ENCODE results near the gene TBC1D22A.

The TBC1D22A gene

DNA sequence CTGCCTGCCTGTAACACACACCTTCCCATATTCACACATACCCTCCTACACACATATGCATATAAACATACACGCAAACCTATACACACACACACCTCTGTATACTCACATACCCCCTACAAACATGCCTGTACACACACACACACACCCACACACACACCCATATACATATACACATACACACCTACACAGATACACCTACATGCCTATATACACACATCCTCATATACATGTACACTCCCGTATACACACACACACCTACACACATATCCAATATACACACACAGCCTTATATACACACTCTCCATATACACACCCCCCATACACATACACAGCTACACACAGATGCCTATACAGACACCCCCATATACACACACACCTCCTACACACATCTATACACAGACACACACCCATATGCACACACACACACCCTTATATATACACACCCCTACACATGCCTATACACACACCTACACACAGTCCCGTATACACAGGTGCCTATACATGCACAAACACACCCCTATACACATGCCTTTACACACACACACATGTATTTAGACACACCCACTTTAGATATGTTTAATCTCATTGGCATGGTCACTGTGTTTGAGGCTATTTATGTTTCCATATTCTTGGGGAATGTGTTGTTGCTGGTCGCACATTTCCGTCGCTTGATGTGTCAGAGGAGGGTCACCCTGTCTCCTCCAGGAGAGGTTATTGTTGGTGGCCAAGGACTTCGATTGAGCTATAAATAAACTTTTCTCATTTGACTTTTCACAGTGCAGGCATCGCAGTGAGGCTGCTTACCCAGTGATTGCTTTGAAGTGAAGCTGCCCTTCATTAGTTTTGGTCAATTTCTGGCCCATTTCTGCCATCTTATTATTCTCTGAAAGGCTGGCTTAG is 243.3 kb downstream of the TBC1D22A start:
- no peak overlapping the region for H3K27ac ChIP-seq (ENCODE audit: low read depth, low read length)
- no peaks in the 10 kb centered on the region for H3K27me3 ChIP-seq (ENCODE audit: control insufficient read depth in 1 of 2, insufficient read depth in 2 of 2, low read length in 2 of 2)
- H3K4me1 ChIP-seq (ENCODE audit: control insufficient read depth in 1 of 2, insufficient read depth in 2 of 2, low read length in 2 of 2), result no peaks in the 10 kb centered on the region
- H3K36me3 ChIP-seq (ENCODE audit: control insufficient read depth in 1 of 2, insufficient read depth in 2 of 2, low read length in 2 of 2), result peaks cover 10 to 50% of the 10 kb centered on the region in 2 donors
- H3K4me3 ChIP-seq (ENCODE audit: low read depth in 1 of 2, low read length in 2 of 2), result no peak overlapping the region
- no peak overlapping the region for H3K9ac ChIP-seq (ENCODE audit: low read depth in 1 of 2, low read length in 2 of 2)
- H3K9me3 ChIP-seq (ENCODE audit: control insufficient read depth in 1 of 2, low read length in 2 of 2), result no peaks in the 10 kb centered on the region

DNA sequence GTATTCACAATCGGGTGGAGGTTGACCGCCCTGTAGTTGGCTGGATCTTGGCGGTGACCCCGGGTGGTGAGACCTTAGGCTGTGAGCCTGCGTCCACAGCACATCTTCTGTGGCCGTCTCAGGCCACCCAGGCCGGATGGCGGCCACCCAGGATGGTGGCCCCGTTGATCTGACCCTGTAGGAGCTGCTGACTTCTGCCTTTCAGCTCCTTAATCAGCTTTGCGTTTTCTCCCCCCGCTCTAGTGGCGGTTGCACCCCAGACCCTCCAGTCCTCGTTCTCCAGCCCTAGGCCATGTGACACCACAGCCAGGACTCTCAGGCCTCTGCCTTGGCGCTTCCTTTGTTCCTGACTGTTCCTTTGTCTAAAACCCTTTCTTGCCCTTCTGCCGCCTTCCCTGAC is 244.0 kb downstream of the TBC1D22A start:
- H3K4me1 ChIP-seq (ENCODE audit: control insufficient read depth in 1 of 2, insufficient read depth in 2 of 2, low read length in 2 of 2), result no peaks in the 10 kb centered on the region
- H3K36me3 ChIP-seq (ENCODE audit: control insufficient read depth in 1 of 2, insufficient read depth in 2 of 2, low read length in 2 of 2), result peaks cover 10 to 50% of the 10 kb centered on the region in 2 donors
- H3K4me3 ChIP-seq (ENCODE audit: low read depth in 1 of 2, low read length in 2 of 2), result no peak overlapping the region
- no peak overlapping the region for H3K9ac ChIP-seq (ENCODE audit: low read depth in 1 of 2, low read length in 2 of 2)
- no peaks in the 10 kb centered on the region for H3K9me3 ChIP-seq (ENCODE audit: control insufficient read depth in 1 of 2, low read length in 2 of 2)
- no peaks in the 10 kb centered on the region for H3K27me3 ChIP-seq (ENCODE audit: control insufficient read depth in 1 of 2, insufficient read depth in 2 of 2, low read length in 2 of 2)
- no peak overlapping the region for H3K27ac ChIP-seq (ENCODE audit: low read depth, low read length)

DNA sequence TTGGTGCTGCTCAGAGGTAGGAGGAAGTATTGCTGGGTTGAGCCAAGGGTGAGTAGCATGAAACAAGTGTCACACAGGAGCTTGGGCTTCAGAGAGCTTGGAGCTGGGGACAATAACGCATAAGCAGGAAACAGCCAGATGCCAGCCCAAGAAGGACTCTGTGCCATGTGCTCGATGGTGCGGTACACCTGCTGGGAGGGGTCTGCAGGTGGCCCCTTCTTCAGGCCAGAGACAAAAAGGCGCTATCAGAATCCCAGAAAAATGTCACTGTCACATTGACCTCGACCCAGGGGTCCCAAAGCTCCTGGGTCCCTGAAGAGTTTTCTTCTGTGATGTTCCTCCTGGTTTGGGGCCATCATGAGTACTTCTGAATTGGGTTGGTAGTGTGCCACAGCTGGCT is 244.4 kb downstream of the TBC1D22A start:
- no peaks in the 10 kb centered on the region for H3K27me3 ChIP-seq (ENCODE audit: control insufficient read depth in 1 of 2, insufficient read depth in 2 of 2, low read length in 2 of 2)
- H3K36me3 ChIP-seq (ENCODE audit: control insufficient read depth in 1 of 2, insufficient read depth in 2 of 2, low read length in 2 of 2), result peaks cover 10 to 50% of the 10 kb centered on the region in 2 donors
- H3K9ac ChIP-seq (ENCODE audit: low read depth in 1 of 2, low read length in 2 of 2), result no peak overlapping the region
- no peak overlapping the region for H3K4me3 ChIP-seq (ENCODE audit: low read depth in 1 of 2, low read length in 2 of 2)
- H3K4me1 ChIP-seq (ENCODE audit: control insufficient read depth in 1 of 2, insufficient read depth in 2 of 2, low read length in 2 of 2), result no peaks in the 10 kb centered on the region
- no peaks in the 10 kb centered on the region for H3K9me3 ChIP-seq (ENCODE audit: control insufficient read depth in 1 of 2, low read length in 2 of 2)
- H3K27ac ChIP-seq (ENCODE audit: low read depth, low read length), result no peak overlapping the region

DNA sequence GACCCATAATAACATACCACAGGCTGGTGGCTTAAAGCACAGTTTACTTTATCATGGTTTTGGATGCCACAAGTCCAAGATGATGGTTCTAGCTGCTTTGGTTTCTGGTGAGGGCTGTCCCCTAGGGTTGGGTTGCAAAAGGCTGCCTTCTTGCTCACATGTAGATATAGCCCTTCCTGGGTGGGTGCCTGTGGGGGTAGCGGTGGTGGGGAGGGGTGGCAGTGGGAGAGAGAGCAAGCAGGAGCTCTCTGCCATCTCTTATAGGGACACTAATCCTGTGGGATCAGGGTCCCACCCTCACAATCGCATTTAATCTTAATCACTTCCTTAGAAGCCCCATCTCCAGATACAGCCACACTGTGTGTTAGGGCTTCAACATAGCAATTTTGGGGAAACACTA is 245.0 kb downstream of the TBC1D22A start:
- Histone ChIP-seq H3K9ac (ENCODE audit: low read depth in 1 of 2, low read length in 2 of 2) (no peak overlapping the region), H3K36me3 (ENCODE audit: control insufficient read depth in 1 of 2, insufficient read depth in 2 of 2, low read length in 2 of 2) (peaks cover 10 to 50% of the 10 kb centered on the region in 2 donors), H3K9me3 (ENCODE audit: control insufficient read depth in 1 of 2, low read length in 2 of 2) (no peaks in the 10 kb centered on the region), H3K4me3 (ENCODE audit: low read depth in 1 of 2, low read length in 2 of 2) (no peak overlapping the region), H3K27ac (ENCODE audit: low read depth, low read length) (no peak overlapping the region), H3K27me3 (ENCODE audit: control insufficient read depth in 1 of 2, insufficient read depth in 2 of 2, low read length in 2 of 2) (no peaks in the 10 kb centered on the region), H3K4me1 (ENCODE audit: control insufficient read depth in 1 of 2, insufficient read depth in 2 of 2, low read length in 2 of 2) (no peaks in the 10 kb centered on the region)

DNA sequence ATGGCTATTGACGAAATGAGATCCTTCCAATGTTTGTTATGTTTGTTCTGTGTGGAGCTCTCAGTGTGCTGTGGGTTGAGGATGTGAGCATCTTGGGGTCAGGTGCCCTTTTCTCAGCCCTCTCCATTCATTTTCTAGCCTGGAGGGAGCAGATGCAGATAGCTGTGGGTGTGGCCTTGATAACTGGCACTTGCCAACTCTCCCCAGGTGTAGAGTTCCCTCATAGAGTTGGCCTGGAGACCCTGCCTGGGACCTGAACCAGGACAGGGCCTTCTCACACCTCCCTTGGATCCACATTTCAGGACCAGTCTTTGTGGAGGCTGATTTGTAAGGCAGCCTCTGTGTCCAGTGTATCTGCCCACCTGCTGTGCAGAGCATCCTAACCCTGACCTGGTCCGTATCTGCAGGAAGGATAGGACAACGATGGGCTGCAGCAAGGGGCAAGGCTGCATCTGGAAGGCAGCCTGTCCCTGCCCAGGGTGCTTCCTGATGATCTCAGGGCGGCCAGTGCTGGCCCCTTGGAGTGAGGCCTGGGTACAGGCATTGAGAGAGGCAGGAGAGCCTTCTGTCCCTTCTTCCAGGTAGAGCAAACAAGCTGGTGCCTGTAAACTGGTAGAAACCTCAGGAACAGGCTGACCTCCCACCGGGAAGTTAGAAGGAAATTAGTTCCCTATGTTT is 245.9 kb downstream of the TBC1D22A start:
- Histone ChIP-seq H3K4me1 (ENCODE audit: control insufficient read depth in 1 of 2, insufficient read depth in 2 of 2, low read length in 2 of 2) (no peaks in the 10 kb centered on the region), H3K27me3 (ENCODE audit: control insufficient read depth in 1 of 2, insufficient read depth in 2 of 2, low read length in 2 of 2) (no peaks in the 10 kb centered on the region), H3K27ac (ENCODE audit: low read depth, low read length) (no peak overlapping the region), H3K9ac (ENCODE audit: low read depth in 1 of 2, low read length in 2 of 2) (no peak overlapping the region), H3K4me3 (ENCODE audit: low read depth in 1 of 2, low read length in 2 of 2) (no peak overlapping the region), H3K9me3 (ENCODE audit: control insufficient read depth in 1 of 2, low read length in 2 of 2) (no peaks in the 10 kb centered on the region), H3K36me3 (ENCODE audit: control insufficient read depth in 1 of 2, insufficient read depth in 2 of 2, low read length in 2 of 2) (peaks cover 10 to 46% of the 10 kb centered on the region in 2 donors)

DNA sequence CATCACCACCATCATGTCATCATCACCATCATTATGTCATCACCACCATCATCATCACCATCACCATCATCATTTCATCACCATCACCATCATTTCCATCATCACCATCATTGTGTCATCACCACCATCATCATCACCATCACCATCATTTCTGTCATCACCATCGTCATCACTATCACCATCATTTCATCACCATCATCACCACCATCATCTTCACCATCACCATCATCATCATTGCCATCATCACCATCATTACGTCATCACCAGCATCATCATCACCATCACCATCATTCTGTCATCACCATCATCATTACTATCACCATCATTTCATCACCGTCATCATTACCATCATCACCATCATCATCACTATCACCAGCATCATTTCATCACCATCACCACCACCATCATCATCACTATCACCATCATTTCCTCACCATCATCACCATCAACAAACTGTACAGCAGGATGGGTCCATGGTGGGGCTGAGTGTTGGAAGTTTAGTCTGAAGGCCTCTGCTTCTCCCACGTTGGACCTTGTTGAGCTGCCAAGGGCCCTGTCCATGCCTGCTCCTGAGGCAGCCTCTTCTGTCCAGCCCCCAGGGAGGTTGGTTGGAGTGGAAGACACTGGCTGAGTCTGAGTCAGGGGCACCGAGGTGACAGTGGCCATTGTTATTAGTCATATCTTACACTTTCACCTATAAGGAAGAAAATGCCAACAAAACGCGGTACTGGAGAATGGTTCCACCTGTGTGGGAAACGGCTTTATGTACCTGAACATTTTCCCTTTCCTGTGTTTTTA is 247.1 kb downstream of the TBC1D22A start:
- no peaks in the 10 kb centered on the region for H3K4me1 ChIP-seq (ENCODE audit: control insufficient read depth in 1 of 2, insufficient read depth in 2 of 2, low read length in 2 of 2)
- H3K4me3 ChIP-seq (ENCODE audit: low read depth in 1 of 2, low read length in 2 of 2), result no peak overlapping the region
- H3K27ac ChIP-seq (ENCODE audit: low read depth, low read length), result no peak overlapping the region
- no peak overlapping the region for H3K9ac ChIP-seq (ENCODE audit: low read depth in 1 of 2, low read length in 2 of 2)
- H3K9me3 ChIP-seq (ENCODE audit: control insufficient read depth in 1 of 2, low read length in 2 of 2), result no peaks in the 10 kb centered on the region
- no peaks in the 10 kb centered on the region for H3K27me3 ChIP-seq (ENCODE audit: control insufficient read depth in 1 of 2, insufficient read depth in 2 of 2, low read length in 2 of 2)
- H3K36me3 ChIP-seq (ENCODE audit: control insufficient read depth in 1 of 2, insufficient read depth in 2 of 2, low read length in 2 of 2), result peaks cover 10 to 36% of the 10 kb centered on the region in 2 donors

DNA sequence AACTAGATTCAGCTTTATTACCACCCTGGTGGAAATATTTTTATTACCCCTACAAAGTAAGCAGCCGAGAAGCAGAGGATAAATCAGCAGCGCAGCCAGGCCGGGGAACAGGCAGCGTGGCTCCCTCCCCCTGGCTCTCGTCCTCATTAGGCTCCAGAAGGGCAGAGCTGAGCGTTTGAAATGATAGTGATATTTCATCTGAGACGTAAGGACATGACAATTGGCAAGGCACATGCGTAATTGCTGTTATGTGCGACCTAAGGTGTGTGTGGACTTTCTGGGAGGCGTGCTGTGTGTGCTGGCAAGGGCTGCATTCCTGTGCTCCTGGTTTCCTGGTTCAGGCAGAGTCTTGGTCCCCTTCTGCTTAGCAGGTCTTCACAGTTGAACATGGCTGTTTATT is 247.8 kb downstream of the TBC1D22A start:
- no peak overlapping the region for H3K9ac ChIP-seq (ENCODE audit: low read depth in 1 of 2, low read length in 2 of 2)
- H3K27me3 ChIP-seq (ENCODE audit: control insufficient read depth in 1 of 2, insufficient read depth in 2 of 2, low read length in 2 of 2), result no peaks in the 10 kb centered on the region
- no peak overlapping the region for H3K27ac ChIP-seq (ENCODE audit: low read depth, low read length)
- peaks cover 5 to 30% of the 10 kb centered on the region in 2 donors for H3K36me3 ChIP-seq (ENCODE audit: control insufficient read depth in 1 of 2, insufficient read depth in 2 of 2, low read length in 2 of 2)
- H3K4me3 ChIP-seq (ENCODE audit: low read depth in 1 of 2, low read length in 2 of 2), result no peak overlapping the region
- H3K4me1 ChIP-seq (ENCODE audit: control insufficient read depth in 1 of 2, insufficient read depth in 2 of 2, low read length in 2 of 2), result no peaks in the 10 kb centered on the region
- H3K9me3 ChIP-seq (ENCODE audit: control insufficient read depth in 1 of 2, low read length in 2 of 2), result no peaks in the 10 kb centered on the region

DNA sequence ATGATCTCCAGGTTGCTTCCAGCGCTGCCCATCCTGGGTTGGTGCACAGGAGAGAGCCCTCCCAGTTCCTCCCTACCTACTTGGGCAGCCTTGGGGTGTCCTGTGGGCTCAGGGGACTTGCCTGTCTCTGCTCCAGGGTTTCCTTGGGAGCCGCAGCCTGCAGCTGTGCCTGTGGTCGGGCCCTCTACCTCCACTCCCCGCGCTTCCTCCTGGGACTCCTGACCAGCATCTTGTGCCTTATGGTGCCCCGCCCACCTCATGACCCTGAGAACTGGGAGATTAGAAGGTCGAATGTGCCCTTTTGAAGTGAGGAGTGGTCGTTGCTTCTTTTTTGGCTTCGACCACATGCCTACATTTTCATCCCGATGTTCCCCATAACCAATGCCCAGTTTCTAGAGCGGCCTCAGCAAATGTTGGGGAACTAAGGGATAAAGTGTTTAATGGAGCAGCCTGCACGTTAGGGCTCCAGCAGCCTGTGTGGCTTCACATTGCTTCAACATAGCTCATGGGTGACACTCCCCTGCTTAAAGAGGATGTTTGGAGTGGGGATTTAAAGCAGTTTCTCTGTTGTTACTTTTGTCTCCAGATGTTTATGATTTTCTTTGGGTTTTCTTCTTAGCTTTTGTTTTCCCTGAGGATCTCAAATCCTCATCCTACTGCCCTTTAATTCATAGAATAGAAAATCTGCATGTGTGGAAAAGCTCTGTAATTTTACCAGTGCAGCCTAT is 248.8 kb downstream of the TBC1D22A start:
- Histone ChIP-seq H3K4me3 (ENCODE audit: low read depth in 1 of 2, low read length in 2 of 2) (no peak overlapping the region), H3K9me3 (ENCODE audit: control insufficient read depth in 1 of 2, low read length in 2 of 2) (no peaks in the 10 kb centered on the region), H3K27me3 (ENCODE audit: control insufficient read depth in 1 of 2, insufficient read depth in 2 of 2, low read length in 2 of 2) (no peaks in the 10 kb centered on the region), H3K36me3 (ENCODE audit: control insufficient read depth in 1 of 2, insufficient read depth in 2 of 2, low read length in 2 of 2) (peaks cover 4 to 29% of the 10 kb centered on the region in 2 donors), H3K27ac (ENCODE audit: low read depth, low read length) (no peak overlapping the region), H3K4me1 (ENCODE audit: control insufficient read depth in 1 of 2, insufficient read depth in 2 of 2, low read length in 2 of 2) (no peaks in the 10 kb centered on the region), H3K9ac (ENCODE audit: low read depth in 1 of 2, low read length in 2 of 2) (no peak overlapping the region)

DNA sequence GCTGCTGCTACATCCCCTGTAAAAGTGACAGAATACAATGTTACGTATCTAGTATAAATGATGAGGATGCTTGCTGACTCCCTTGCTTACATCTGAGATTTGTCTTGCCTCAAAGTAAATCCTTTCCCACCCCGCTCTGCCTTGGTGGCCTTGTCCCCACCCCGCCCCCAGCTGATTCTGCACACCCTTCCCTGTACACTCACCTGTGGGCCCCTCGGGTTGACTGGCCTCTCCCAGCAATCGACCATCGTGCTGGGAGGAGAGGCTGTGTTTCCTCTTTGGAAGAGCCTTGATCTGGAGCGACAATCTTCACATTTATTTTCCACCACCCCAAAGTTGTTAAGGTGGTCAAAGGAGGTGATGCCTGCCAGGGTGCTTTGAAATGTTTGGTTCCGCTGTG is 249.4 kb downstream of the TBC1D22A start:
- Histone ChIP-seq H3K9ac (ENCODE audit: low read depth in 1 of 2, low read length in 2 of 2) (no peak overlapping the region), H3K27ac (ENCODE audit: low read depth, low read length) (no peak overlapping the region), H3K36me3 (ENCODE audit: control insufficient read depth in 1 of 2, insufficient read depth in 2 of 2, low read length in 2 of 2) (peaks cover 4 to 26% of the 10 kb centered on the region in 2 donors), H3K9me3 (ENCODE audit: control insufficient read depth in 1 of 2, low read length in 2 of 2) (no peaks in the 10 kb centered on the region), H3K27me3 (ENCODE audit: control insufficient read depth in 1 of 2, insufficient read depth in 2 of 2, low read length in 2 of 2) (no peaks in the 10 kb centered on the region), H3K4me3 (ENCODE audit: low read depth in 1 of 2, low read length in 2 of 2) (no peak overlapping the region), H3K4me1 (ENCODE audit: control insufficient read depth in 1 of 2, insufficient read depth in 2 of 2, low read length in 2 of 2) (no peaks in the 10 kb centered on the region)

Data from duodenal mucosa (tissue), 2 donors.